Ishikawa (cell line): ENCODE measurements around the gene GLIS1.

ENCODE experiments used
- CEBPB ChIP-seq: IDR thresholded peaks from 2 replicates; pipeline ENCODE4 v1.6.1; 2012
- EGR1 ChIP-seq: IDR thresholded peaks from 2 replicates; pipeline ENCODE4 v1.6.1; 2012
- EP300 ChIP-seq: IDR thresholded peaks from 2 replicates; pipeline ENCODE4 v1.6.1; 2012; ENCODE audit warnings: borderline replicate concordance
- NFIC ChIP-seq: IDR thresholded peaks from 2 replicates; pipeline ENCODE4 v1.6.1; 2012
- RAD21 ChIP-seq: IDR thresholded peaks from 2 replicates; pipeline ENCODE4 v1.6.1; 2012; ENCODE audit warnings: low read depth
- REST ChIP-seq: IDR thresholded peaks from 2 replicates; pipeline ENCODE4 v1.6.1; 2012; ENCODE audit warnings: low read depth, mild to moderate bottlenecking
- TAF1 ChIP-seq: IDR thresholded peaks from 2 replicates; pipeline ENCODE4 v1.6.1; 2012; ENCODE audit warnings: low read depth, mild to moderate bottlenecking
- TEAD4 ChIP-seq: IDR thresholded peaks from 2 replicates; pipeline ENCODE4 v1.6.1; 2012
- YY1 ChIP-seq: IDR thresholded peaks from 2 replicates; pipeline ENCODE4 v1.6.1; 2012; ENCODE audit warnings: low read depth
- ZBTB7A ChIP-seq: IDR thresholded peaks from 2 replicates; pipeline ENCODE4 v1.6.1; 2012; ENCODE audit warnings: low read depth
- TF ChIP-seq, protein P1 (sequence below): IDR thresholded peaks from 2 replicates; pipeline ENCODE4 v1.6.1; 2012

DNA sequence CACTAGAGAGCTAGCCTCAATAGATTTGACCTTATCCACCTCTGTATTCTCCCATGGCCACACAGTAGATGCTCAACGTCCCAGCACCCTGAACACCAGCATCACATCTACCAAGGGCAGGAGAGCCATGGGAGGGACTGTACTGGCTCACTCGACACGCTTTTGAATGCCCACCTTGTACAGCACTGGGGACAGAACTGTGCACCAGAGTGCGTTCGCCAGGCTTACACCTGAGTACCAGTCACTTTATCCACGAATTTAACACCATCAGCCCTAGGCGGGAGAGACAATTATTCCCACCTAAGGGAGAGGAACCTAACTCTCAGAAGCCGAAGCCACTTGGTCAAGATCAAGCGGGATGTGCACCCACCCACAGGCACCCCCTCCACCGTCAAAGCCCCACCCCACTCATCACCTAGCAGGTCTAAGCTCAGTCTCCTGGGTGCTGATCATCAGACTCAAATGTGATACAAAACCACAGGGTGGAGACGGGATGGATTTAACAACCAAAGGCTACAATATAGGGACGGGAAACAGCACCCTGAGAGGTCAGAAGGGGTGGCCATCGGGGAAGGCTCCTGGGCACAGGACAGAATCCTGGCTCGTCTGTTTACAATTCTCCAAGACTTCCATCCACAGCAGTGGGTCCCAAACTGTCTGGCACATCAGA, 110.5 kb downstream of the GLIS1 start:
- no peak for TF ChIP-seq ZBTB7A
- TF ChIP-seq EGR1: no peak
- TF ChIP-seq RAD21: no peak
- TF ChIP-seq TAF1: no peak
- TF ChIP-seq REST: no peak
- no peak for TF ChIP-seq CEBPB
- no peak for TF ChIP-seq YY1
- TF ChIP-seq, protein P1, sequence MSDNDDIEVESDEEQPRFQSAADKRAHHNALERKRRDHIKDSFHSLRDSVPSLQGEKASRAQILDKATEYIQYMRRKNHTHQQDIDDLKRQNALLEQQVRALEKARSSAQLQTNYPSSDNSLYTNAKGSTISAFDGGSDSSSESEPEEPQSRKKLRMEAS: no peak
- no peak for TF ChIP-seq NFIC
- TF ChIP-seq TEAD4: no peak
- no peak for TF ChIP-seq EP300
